ENCODE results near the gene CACNG1. TPM values are rescaled to one million over a fixed set of nuclear protein-coding genes. Genes with fewer than 3 reads are reported as not detected.
"Not testable (repeated sequence)": the region's sequence is repeated elsewhere in the genome, so short reads cannot be mapped to it uniquely, and the experiment has no call there.

The CACNG1 gene
- total RNA-seq, 1 donor from 2014 or later: not detected

- H3K27ac Mint-ChIP-seq: no peak overlapping the region
- no peak for DNase-seq
- intact Hi-C loops (cut with micrococcal nuclease): no loop called here
Measured at GRCh38 chr17:67035131-67036083, 8.9 kb upstream of the CACNG1 start.

GRCh38 chr17:67038861-67039365, 5.4 kb upstream of the CACNG1 start:
- Mint-ChIP-seq H3K36me3 (ENCODE audit: low read depth) (no peaks in the 10 kb centered on the region), H3K27me3 (peaks cover 9% of the 10 kb centered on the region), H3K9me3 (no peaks in the 10 kb centered on the region), H3K4me1 (peaks cover 4% of the 10 kb centered on the region), H3K4me3 (no peak overlapping the region), H3K27ac (no peak overlapping the region)
- intact Hi-C loops (cut with micrococcal nuclease): no loop called here
- no peak for DNase-seq

More at GRCh38 chr17:67035131-67036083, 8.9 kb upstream of the CACNG1 start:
- Mint-ChIP-seq H3K4me3 (no peak overlapping the region), H3K9me3 (no peaks in the 10 kb centered on the region), H3K27me3 (peaks cover 6% of the 10 kb centered on the region), H3K4me1 (peaks cover 4% of the 10 kb centered on the region), H3K36me3 (ENCODE audit: low read depth) (no peaks in the 10 kb centered on the region)

GRCh38 chr17:67040652-67041051, 3.7 kb upstream of the CACNG1 start:
- Mint-ChIP-seq H3K36me3 (ENCODE audit: low read depth) (no peaks in the 10 kb centered on the region), H3K9me3 (no peaks in the 10 kb centered on the region)
- intact Hi-C loops (cut with micrococcal nuclease): no loop called here

GRCh38 chr17:67041119-67041518, 3.2 kb upstream of the CACNG1 start:
- H3K4me3 Mint-ChIP-seq; intact Hi-C loops (cut with micrococcal nuclease); DNase-seq; H3K9me3 Mint-ChIP-seq; H3K27me3 Mint-ChIP-seq; H3K36me3 Mint-ChIP-seq (ENCODE audit: low read depth); H3K27ac Mint-ChIP-seq; H3K4me1 Mint-ChIP-seq: not testable (repeated sequence)

More at GRCh38 chr17:67040652-67041051, 3.7 kb upstream of the CACNG1 start:
- Mint-ChIP-seq H3K27me3 (peaks cover 9% of the 10 kb centered on the region), H3K4me3 (no peak overlapping the region), H3K27ac (no peak overlapping the region), H3K4me1 (peaks cover 2% of the 10 kb centered on the region)
- DNase-seq: no peak

GRCh38 chr17:67041531-67041930, 2.8 kb upstream of the CACNG1 start:
- H3K4me1 Mint-ChIP-seq: no peaks in the 10 kb centered on the region
- intact Hi-C loops (cut with micrococcal nuclease): no loop called here
- peaks cover 9% of the 10 kb centered on the region for H3K27me3 Mint-ChIP-seq
- no peak overlapping the region for H3K4me3 Mint-ChIP-seq
- no peaks in the 10 kb centered on the region for H3K36me3 Mint-ChIP-seq (ENCODE audit: low read depth)
- H3K9me3 Mint-ChIP-seq: no peaks in the 10 kb centered on the region
- H3K27ac Mint-ChIP-seq: no peak overlapping the region
- no peak for DNase-seq

GRCh38 chr17:67041941-67042899, 2.1 kb upstream of the CACNG1 start:
- Mint-ChIP-seq H3K4me3 (no peak overlapping the region), H3K27ac (no peak overlapping the region), H3K36me3 (ENCODE audit: low read depth) (no peaks in the 10 kb centered on the region), H3K9me3 (no peaks in the 10 kb centered on the region), H3K4me1 (no peaks in the 10 kb centered on the region), H3K27me3 (peaks cover 9% of the 10 kb centered on the region)
- DNase-seq: no peak
- intact Hi-C loops (cut with micrococcal nuclease): no loop called here

- H3K27me3 Mint-ChIP-seq: peaks cover 5% of the 10 kb centered on the region
- no peak overlapping the region for H3K4me3 Mint-ChIP-seq
- H3K36me3 Mint-ChIP-seq (ENCODE audit: low read depth): no peaks in the 10 kb centered on the region
- H3K27ac Mint-ChIP-seq: no peak overlapping the region
- intact Hi-C loops (cut with micrococcal nuclease): no loop called here
- DNase-seq: no peak
- H3K4me1 Mint-ChIP-seq: no peaks in the 10 kb centered on the region
- H3K9me3 Mint-ChIP-seq: no peaks in the 10 kb centered on the region
Measured at GRCh38 chr17:67043283-67043682, 1.1 kb upstream of the CACNG1 start.

GRCh38 chr17:67044940-67045339, 586 bp downstream of the CACNG1 start:
- no peaks in the 10 kb centered on the region for H3K36me3 Mint-ChIP-seq (ENCODE audit: low read depth)
- H3K9me3 Mint-ChIP-seq: peaks cover 9% of the 10 kb centered on the region
- H3K4me3 Mint-ChIP-seq: no peak overlapping the region
- DNase-seq: no peak
- H3K4me1 Mint-ChIP-seq: no peaks in the 10 kb centered on the region
- H3K27ac Mint-ChIP-seq: no peak overlapping the region
- intact Hi-C loops (cut with micrococcal nuclease): no loop called here
- peaks cover 3% of the 10 kb centered on the region for H3K27me3 Mint-ChIP-seq

- H3K4me1 Mint-ChIP-seq: no peaks in the 10 kb centered on the region
- H3K4me3 Mint-ChIP-seq: no peak overlapping the region
- peaks cover 12% of the 10 kb centered on the region for H3K9me3 Mint-ChIP-seq
- intact Hi-C loops (cut with micrococcal nuclease): no loop called here
- no peaks in the 10 kb centered on the region for H3K27me3 Mint-ChIP-seq
- H3K36me3 Mint-ChIP-seq (ENCODE audit: low read depth): no peaks in the 10 kb centered on the region
- no peak overlapping the region for H3K27ac Mint-ChIP-seq
- DNase-seq: no peak
Measured at GRCh38 chr17:67046398-67046797, 2.0 kb downstream of the CACNG1 start.

GRCh38 chr17:67047382-67047781, 3.0 kb downstream of the CACNG1 start:
- Mint-ChIP-seq H3K36me3 (ENCODE audit: low read depth) (no peaks in the 10 kb centered on the region), H3K27ac (no peak overlapping the region), H3K9me3 (peaks cover 12% of the 10 kb centered on the region), H3K4me3 (no peak overlapping the region), H3K27me3 (peaks cover 3% of the 10 kb centered on the region), H3K4me1 (no peaks in the 10 kb centered on the region)
- no peak for DNase-seq
- intact Hi-C loops (cut with micrococcal nuclease): no loop called here

- no peak overlapping the region for H3K27ac Mint-ChIP-seq
- intact Hi-C loops (cut with micrococcal nuclease): no loop called here
- no peaks in the 10 kb centered on the region for H3K36me3 Mint-ChIP-seq (ENCODE audit: low read depth)
- DNase-seq: no peak
- H3K4me3 Mint-ChIP-seq: no peak overlapping the region
- H3K27me3 Mint-ChIP-seq: peaks cover 3% of the 10 kb centered on the region
- peaks cover 12% of the 10 kb centered on the region for H3K9me3 Mint-ChIP-seq
- no peaks in the 10 kb centered on the region for H3K4me1 Mint-ChIP-seq
Measured at GRCh38 chr17:67049025-67049739, 4.8 kb downstream of the CACNG1 start.

- Mint-ChIP-seq H3K9me3 (peaks cover 12% of the 10 kb centered on the region), H3K36me3 (ENCODE audit: low read depth) (no peaks in the 10 kb centered on the region), H3K4me3 (no peak overlapping the region), H3K27ac (no peak overlapping the region), H3K27me3 (peaks cover 3% of the 10 kb centered on the region), H3K4me1 (no peaks in the 10 kb centered on the region)
- DNase-seq: no peak
- intact Hi-C loops (cut with micrococcal nuclease): no loop called here
Measured at GRCh38 chr17:67050066-67050465, 5.7 kb downstream of the CACNG1 start.

- H3K9me3 Mint-ChIP-seq: peaks cover 12% of the 10 kb centered on the region
- no peak overlapping the region for H3K27ac Mint-ChIP-seq
- H3K4me1 Mint-ChIP-seq: no peaks in the 10 kb centered on the region
- no peaks in the 10 kb centered on the region for H3K36me3 Mint-ChIP-seq (ENCODE audit: low read depth)
- DNase-seq: no peak
- H3K27me3 Mint-ChIP-seq: peaks cover 3% of the 10 kb centered on the region
- no peak overlapping the region for H3K4me3 Mint-ChIP-seq
- intact Hi-C loops (cut with micrococcal nuclease): no loop called here
Measured at GRCh38 chr17:67050471-67051154, 6.3 kb downstream of the CACNG1 start.
